ENCODE measurements around the gene FBXO24.
"Not testable (repeated sequence)": the region's sequence is repeated elsewhere in the genome, so short reads cannot be mapped to it uniquely, and the experiment has no call there.

FBXO24 gene

GRCh38 chr7:100561491-100562194 is 24.5 kb upstream of the FBXO24 start:
- DNase-seq, result no peak

GRCh38 chr7:100562195-100563099 is 23.7 kb upstream of the FBXO24 start:
- no peak for DNase-seq

- DNase-seq, result no peak
Measured at GRCh38 chr7:100563100-100563564, 23.0 kb upstream of the FBXO24 start.

GRCh38 chr7:100563809-100564400 is 22.2 kb upstream of the FBXO24 start:
- peak; percentile 55 to 84 (median 82) for DNase-seq

- not testable (repeated sequence) for DNase-seq
Measured at GRCh38 chr7:100564405-100564804, 21.7 kb upstream of the FBXO24 start.

DNA sequence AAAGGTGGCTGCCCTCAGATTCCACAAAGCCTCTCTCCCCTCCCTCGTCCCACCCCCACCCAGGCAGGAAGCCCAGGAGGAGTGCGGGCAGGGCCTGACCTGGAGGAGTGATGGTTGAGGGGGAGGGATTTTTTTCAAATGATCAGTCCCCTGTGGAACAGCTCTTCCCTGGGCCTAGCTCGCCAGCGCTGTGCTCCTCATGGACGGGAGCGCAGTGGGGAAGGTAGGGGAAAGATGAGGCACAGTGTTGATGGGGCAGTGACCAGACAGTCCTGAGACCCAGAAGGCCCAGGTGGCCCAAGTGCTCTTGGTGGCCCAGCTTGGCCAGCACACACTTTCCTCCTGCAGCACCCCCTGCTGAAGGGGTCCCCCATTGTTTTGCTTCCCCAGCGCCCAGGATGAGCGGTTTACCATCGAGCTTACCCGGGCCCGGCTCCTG is 21.0 kb upstream of the FBXO24 start:
- no peak for DNase-seq

DNA sequence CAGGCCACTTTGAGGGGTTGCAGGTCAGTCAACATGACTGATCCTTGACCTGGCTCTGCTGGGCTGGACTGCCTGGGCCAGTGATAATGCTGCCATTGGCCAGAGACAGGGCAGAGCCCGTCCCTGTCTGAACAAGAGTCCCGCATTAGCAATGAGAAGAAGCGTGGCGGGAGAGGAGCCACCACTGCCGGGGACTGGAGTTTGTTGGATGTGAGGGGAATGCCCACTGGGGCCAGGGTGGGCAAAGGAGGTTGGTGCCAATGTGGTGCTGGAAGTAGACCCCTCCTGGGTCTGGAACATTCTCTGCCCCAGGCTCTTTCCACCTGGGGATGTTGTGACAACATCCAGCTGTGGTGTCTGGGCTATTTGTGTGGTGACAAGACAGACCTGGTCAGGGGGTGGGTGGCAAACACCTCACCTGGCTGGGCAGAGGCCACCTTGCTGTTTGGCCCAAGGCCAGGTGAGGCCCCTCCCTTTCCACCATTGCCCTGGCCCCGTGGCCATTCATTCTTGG is 20.1 kb upstream of the FBXO24 start:
- DNase-seq, result no peak

DNA sequence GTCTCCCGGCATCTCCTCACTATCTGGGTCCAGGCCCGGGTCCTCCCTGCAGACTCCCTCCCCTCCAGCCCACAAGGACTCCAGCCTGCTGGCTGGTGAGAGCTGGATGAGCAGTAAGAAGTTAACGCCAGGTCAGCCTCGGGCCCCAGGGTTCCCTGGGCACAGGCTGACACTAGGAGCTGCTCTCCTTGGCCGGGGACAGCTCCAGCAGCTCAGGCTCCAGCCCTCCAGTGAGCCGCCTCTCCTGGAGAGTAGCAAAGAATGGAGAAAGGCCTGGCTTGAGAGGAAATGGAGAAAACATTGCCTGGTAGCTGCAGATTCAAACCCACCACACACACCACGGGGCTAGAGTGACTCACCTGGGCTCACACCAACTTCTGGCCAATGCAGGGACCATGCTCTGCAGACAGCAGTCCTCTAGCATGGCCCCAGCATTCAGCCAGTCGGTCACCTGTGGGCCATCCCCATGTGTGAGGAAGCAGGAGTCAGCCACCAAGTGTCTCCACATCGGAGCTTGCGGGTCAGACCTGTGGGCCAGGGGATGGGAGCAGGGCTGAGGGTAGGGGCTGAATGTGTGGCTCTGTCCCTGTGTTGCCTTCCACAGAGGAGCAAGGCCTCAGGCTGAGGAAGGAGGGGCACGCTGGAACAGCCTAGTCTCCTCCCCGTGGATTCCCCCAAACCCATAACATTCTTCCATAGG is 18.9 kb upstream of the FBXO24 start:
- no peak for DNase-seq

DNA sequence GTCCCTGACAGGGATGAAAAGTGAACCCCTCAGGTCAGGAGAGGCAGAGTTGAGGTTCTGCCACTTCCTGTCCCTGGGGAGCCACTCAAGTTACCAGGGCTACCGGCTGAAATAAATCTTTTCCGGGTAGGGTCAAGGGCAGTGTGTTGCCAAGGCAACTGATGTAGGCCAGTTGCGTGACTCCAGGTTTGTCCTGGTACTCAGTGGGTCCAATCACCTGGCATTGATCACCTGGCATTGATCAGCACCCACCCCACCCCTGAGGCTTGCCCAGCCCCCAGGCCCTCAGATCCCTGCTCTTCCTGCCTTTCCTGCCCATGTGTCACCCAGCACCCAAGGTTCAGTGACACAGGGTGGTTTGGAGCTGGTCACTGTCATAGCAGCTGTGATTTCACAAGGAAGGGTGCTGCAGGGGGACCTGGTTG is 18.4 kb upstream of the FBXO24 start:
- DNase-seq, result no peak

DNA sequence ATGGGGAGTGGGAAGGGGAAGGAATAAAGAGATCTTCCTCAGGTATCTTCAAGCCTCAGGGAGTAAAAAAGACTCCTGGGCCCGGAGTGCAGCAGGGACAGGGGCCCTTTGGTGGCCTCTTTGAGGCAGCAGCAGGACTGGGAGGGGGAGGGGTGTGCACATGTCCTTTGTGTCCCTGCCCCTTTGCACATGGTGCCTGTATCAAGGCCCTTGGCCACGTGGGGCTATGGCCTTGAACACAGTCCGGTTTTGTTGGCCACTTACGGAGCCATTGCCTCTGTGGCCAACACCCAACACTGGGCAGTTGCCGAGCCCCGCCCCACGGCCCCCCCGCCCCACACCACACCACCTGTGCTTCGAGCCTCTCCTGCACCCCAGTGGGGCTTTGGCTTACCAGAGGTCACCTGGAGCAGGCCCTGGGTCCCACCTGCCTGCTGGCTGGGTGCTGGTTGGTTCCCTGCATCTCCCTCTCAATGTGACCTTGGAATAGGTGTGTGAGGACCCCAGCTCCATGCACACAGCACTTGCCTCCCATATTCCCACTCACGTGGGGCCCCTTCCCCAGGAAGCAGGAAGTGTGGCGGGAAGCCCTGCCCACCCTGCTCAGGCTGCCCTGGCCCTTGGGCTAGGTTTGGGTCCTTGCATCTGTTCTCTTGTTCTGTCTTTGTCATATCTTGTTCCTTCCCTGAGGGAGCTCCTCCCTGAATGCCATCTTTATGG is 17.8 kb upstream of the FBXO24 start:
- DNase-seq, result no peak

GRCh38 chr7:100568896-100569844 is 17.0 kb upstream of the FBXO24 start:
- peak in 1 of 4 experiments; percentile 30 for DNase-seq

DNA sequence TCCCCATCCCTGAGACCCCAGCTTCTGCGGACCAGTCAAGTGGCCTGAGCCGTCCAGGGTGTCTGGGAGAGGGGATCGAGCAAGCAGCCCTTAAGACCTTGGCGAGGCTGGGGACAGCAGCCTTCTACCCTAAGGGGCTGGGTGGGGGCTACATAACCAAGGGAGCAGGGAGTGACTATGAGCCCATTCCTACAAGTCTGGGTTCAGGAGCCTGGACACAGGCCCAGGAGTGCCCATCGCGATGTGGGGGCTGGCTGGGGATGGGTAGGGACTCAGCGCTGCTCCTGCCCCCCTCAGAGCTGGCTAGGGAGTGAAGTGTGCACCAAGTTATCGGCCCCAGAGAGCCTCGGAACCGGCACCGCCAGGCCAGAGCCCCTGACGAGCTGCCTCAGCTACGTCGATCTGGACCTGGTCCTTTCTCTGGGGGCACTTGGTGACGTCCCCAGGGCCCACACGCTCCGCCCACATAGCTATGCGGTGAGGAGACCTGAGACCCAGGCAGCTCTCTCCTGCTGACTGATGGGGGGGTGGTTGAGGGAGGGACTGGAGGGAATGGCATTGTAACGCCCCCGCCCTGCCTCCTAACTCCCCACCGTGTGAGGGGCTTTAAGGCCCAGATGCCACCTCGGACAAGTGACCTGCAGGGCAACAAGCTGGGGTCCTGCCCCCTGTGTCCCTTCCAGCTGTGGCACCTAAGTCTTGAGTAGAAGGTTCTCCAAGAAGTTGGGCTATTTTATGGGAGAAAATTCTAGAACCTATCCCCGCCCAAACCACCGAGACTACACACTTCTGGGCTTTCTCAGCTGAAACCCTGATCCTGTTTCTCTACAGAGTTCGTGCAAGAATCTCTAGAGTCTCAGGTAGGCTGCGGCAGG is 14.9 kb upstream of the FBXO24 start:
- DNase-seq, result no peak

DNA sequence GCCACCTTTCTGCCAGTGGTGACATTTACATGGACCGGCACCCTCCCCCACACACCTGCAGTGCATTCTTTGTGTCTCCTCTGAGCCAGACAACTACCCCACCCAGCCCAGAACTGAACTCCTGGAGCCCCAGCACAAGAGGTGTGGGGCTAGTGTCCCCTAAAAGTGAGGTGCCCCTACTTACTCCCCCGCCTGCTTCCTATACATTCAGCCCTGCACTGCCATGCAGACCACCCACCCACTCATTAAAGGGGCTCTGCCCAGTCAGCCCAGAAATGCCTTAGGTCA is 14.4 kb upstream of the FBXO24 start:
- no peak for DNase-seq

DNA sequence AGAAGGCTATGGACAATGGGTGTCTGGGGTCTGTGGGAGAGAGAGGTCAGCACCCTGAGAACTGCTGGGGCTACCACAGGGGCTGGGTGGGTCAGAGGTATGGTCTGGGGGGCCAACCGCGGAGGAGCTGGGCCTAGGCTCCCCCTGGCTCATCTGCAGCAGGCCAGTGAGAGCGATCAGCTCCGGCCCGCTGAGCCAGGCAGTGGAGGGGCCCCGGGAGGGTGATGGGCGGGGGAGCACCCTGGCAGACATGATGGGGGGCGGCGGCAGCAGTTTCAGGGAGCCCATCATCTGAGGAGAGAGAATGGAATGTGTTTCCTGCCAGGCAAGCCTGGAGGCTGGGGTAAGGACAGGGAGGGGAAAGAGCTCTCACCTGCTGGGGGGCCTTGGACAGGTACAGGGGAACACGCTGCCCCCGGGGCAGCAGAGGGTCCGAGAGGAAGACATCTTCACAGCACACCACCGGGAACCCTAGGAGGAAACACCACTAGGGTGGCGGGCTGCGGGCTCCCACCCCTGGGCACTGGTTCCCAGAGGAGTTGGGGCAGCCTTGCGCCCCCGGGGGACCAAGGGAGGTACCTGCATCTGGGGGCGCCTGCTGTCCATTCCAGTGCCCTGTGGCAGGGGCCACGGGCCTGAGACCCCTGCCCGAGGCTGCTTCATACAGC is 13.7 kb upstream of the FBXO24 start:
- no peak for DNase-seq

- DNase-seq, result no peak
Measured at GRCh38 chr7:100572949-100573675, 13.0 kb upstream of the FBXO24 start.

DNA sequence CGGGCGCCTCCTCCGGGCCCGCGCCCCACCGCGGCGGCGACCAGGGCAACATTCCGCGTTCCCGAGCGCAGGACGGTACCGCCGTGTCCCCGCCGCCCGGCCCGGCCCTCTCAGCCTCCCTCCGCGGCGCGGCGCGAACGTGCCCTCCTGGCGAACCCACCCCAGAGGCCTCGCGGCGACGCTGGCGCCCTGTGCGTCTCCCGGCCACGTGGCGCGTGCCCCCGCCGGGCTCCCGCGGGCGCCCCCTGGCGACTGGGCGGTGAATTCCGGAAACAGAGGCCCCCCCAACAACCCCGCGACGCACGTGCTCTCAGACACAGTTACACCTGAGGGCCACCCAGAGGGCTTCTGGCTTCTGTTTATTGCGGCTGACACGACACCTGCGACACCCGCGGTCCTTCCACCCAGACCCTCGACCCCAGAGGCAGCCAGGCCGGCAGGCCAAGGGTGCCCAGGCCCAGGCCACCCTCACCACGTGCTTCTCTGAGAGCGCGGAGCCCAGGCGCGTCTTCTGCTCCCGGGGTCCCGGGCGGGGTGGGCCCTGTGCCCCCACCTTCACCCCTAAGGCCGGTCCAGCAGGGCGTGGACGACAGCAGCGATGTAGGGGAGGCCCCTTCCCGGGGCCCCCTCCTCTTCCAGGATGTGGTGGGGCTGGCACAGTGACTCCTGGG is 12.3 kb upstream of the FBXO24 start, which contains the start of gene SAP25:
Gene SAP25 (minus strand): TSS at position 210 of the 671 bp plus-strand sequence. CDS start 158 bp downstream, at position 52.
- DNase-seq, result no peak

DNA sequence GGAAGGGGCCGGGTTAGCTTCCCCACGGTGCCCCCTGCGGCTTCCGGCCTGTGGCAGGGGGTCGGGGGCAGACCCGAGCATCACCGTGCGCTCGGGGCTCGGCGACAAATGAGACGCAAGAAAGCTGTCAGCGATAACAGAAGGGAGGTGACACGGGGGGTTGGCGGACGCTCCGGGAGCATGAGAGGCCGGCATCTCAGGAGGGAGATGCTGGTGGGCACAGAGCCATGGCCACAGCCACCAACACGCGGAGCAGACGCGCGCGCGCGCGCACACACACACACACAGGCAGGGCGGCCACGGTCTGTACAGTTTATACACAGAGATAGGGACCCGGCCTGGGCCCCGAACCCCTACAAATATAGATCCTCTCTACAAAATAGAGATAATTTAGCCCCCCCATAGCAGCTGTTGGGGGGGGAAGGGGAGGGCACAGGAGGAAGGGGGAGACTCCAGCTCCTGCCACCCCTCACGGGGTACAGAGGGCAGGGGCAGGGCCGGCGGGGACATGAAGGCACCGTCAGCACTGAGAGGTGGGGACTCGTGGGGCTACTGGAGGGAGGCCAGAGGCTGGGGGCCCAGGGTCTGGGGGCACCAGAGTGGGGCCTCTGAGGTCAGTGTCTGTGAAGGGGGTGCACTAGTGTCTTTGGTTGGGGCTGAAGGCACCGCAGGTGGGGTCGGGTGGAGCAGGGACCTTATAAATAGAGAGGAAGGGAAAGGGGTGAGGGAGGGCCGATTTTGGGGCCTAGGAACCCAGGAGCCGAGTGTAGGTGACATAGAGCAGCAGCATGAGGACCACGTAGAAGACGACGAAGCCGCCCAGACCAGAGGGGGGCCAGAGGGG is 11.5 kb upstream of the FBXO24 start:
- no peak for DNase-seq
